HG03571 (cell line): ENCODE results near the gene POLA1.
"Not testable (repeated sequence)": the region's sequence is repeated elsewhere in the genome, so short reads cannot be mapped to it uniquely, and the experiment has no call there.

ENCODE experiments used
- ATAC-seq: cut with Tn5 transposase; IDR thresholded peaks from one replicate; pipeline ENCODE4 v1.9.1; 2021; ENCODE audit not compliant: unreplicated experiment

The POLA1 gene

GRCh38 chrX:24796204-24796603 lies 102.5 kb downstream of the POLA1 start:
- ATAC-seq: no peak

DNA sequence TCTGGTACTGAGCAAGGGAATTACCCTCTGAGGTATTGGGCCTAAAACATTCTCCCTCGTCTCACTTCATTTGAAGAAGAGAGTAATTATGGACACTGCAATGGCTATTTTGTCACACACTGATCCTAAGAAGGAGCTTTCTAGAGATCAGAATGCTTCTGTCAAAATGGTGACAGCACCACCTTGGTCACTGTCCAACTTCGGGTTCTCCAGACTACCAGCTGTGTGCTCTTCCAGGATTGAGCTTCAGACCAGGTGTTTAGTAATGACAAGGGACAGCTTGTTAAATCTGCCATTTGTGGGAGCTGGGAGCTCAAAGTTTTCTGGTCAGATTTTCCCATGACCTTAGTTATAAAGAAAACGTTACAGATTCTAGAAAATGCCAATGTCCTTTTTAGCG lies 105.4 kb downstream of the POLA1 start:
- ATAC-seq: no peak

GRCh38 chrX:24799565-24799964 lies 105.8 kb downstream of the POLA1 start:
- no peak for ATAC-seq

GRCh38 chrX:24805201-24805600 lies 111.5 kb downstream of the POLA1 start:
- no peak for ATAC-seq

DNA sequence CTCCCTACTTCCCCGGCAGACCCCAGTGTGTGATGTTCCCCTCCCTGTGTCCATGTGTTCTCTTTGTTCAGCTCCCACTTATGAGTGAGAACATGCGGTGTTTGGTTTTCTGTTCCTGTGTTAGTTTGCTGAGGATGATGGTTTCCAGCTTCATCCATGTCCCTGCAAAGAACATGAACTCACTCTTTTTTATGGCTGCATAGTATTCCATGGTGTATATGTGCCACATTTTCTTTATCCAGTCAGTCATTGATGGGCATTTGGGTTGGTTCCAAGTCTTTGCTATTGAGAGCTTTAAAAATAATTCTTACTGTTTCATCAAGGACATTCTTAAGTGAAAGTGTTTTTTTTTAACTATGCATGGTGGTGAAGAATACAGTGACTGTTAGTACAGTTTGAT lies 126.1 kb downstream of the POLA1 start:
- ATAC-seq: not testable (repeated sequence)

DNA sequence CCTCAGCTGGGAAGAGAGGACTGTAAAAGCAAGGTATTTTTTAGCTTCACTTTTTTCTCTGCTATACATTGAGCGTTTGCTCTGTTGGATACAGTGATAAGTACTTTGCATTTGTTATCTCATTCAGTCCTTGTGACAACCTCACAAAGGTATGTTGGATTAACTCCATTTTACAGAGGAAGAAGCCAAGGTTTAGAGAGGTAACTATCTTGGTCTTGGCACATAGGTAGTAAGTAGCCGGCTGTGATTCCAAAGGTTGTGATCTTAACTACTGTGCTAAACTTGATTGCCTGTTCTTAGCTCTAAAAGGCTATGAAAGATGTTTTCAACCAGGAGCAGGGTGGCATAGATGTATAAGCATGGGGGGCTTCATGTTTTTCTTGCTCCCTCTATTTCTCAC lies 134.4 kb downstream of the POLA1 start:
- no peak for ATAC-seq

DNA sequence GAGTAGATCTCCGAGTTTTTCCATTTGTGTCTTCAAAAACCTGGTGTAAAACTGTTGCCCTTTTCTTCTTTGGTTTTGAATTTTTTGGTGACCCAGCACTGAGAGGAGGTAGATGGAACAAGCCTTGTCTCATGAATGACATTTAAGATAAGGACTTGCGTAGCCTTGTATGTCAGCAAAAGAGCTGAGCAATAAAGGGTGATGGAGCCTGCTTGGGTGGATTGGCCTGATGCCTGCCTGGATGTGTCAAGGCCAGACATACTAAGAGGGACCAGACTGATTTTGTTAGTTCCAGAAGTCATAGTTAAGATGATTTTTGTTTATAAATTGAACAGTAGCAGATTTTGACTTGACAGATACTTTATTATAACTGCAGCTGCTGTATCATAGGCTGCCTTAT lies 134.9 kb downstream of the POLA1 start:
- ATAC-seq: no peak

DNA sequence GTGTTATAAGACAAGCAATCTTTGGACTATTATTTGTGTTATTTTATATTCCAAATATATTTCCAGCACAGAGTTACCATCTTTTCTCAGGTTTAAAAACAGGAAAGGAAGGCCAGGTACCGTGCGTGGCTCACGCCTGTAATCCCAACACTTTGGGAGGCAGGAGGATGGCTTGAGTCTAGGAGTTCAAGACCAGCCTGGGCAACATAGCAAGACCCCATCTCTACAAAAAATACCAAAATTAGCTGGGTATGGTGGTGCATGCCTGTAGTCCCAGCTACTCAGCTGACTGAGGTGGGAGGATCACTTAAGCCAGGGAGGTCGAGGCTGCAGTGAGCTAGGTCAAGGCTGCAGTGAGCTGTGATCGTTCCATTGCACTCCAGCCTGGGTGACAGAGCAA lies 140.0 kb downstream of the POLA1 start:
- no peak for ATAC-seq

- ATAC-seq: no peak
Observed at GRCh38 chrX:24837966-24838365, 144.2 kb downstream of the POLA1 start.

- no peak for ATAC-seq
Observed at GRCh38 chrX:24838629-24839028, 144.9 kb downstream of the POLA1 start.

GRCh38 chrX:24839331-24839730 lies 145.6 kb downstream of the POLA1 start:
- ATAC-seq: no peak

GRCh38 chrX:24842486-24842885 lies 148.8 kb downstream of the POLA1 start:
- no peak for ATAC-seq

- ATAC-seq: no peak
Observed at GRCh38 chrX:24846550-24847150, 152.9 kb downstream of the POLA1 start.

- ATAC-seq: no peak
Observed at GRCh38 chrX:24851289-24851688, 157.6 kb downstream of the POLA1 start.

DNA sequence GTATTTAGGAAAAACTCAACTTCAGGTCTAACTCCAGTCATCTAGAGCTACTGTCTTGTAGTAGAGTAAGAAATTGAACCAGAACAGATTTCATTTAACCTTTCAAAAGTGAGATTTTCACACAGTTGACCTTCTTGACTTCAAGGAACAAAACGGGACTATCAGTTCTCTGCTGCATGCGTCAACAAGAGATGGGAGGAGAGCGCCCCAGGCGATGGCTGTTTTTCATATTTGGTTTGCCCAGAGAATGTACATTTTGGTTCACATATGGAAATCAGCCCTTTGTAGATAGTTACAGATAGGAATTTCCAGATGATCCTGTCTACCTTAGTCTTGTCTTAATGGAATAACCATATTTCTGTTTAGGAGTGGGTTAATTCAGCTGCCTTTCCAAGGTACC lies 158.1 kb downstream of the POLA1 start:
- ATAC-seq: no peak

GRCh38 chrX:24858004-24858746 lies 164.5 kb downstream of the POLA1 start:
- ATAC-seq: no peak

GRCh38 chrX:24859211-24859841 lies 165.6 kb downstream of the POLA1 start:
- no peak for ATAC-seq

DNA sequence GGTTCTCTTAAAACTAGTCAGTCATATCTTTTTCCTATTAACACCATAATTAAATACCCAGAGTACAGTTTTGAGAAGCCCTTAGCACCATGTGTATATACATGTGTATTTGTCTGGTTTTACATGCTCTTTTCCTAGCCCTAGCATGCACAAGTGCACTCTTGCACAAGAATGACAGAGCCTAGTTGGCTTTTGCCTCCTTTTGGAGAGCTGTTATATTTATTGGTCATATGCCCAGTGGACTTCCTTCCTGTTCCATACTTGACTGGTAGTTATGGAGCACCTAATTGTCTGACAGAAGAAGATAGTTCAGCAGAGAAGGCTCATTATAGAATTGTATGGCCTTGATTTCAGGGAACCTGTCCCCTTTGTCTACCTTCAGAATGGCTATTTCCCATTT lies 166.4 kb downstream of the POLA1 start:
- ATAC-seq: no peak

DNA sequence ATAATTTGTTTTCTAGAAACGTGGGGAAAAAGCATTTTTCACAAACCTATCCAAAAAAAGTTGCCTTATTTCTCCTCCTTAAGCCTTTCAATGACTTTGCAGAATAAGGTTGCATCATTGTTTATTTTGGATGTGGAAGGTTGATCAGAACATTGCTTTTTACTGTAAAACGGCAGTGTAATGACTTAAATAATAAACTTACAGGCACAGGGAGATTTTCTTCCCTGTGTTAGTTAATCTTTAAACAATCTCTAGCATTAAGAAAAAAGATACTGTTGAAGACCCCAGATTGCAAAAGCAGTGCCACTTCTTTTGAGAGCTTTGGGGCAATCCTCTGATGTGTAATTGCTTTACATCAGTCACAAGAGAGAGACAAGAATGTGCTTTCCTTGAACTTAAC lies 168.6 kb downstream of the POLA1 start:
- ATAC-seq: no peak

- ATAC-seq: not testable (repeated sequence)
Observed at GRCh38 chrX:24863779-24864178, 170.1 kb downstream of the POLA1 start.

DNA sequence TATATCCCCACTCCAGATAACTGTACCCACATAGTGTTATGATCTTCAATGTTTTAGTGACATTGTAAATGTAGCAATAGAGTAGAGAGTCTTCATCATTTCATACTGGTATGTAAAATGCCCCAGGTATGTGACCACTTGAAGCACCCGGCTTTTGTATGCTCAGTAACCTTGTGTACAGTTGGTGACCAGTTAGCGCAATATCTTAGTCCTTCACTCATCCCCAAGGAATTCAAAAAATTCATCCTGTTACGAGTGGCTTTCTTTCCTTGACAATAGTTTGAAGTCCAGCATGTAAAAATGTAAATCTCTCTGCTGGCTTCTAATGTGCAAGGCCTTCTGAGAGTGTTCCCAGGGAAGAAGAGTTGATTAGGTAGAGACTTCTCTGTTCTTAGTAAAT lies 176.4 kb downstream of the POLA1 start:
- no peak for ATAC-seq

DNA sequence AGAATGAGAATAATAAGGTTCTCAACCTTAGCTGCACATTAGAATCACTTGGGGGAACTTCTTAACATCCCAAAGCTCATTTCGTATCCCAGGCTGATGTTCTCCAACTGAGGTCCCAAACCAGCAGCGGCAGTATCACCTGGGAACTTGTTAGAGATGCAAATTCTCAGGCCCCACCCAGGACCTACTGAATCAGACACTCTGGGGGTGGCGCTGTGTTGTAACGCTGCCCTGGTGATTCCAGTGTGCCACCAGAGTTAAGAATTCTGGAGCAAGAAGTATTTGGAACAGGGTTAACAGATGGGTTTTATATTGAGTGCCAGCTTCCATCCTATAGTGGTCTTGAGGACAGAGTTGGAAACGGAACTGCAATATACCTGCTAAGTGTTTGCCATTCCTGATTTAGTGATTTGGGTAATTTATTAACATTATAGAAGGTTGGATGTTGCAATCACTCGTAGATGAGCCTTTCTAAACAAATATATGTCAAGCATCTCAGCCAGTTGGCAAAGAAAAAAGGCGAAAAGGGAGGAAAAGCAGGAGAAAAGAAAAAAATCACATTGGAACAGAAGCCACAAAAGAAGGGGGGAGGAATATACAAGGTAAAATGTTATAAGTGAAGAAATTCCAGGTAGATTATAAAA lies 181.0 kb downstream of the POLA1 start:
- ATAC-seq: no peak
